Uterus (tissue), 4 donors: ENCODE measurements around the gene ANXA4. TPM values are rescaled to one million over a fixed set of nuclear protein-coding genes. Genes with fewer than 3 reads are reported as not detected.

Experiments used
- DNase-seq, 2 donors: peaks; one replicate each; pipeline ENCODE4 v3.0.0-alpha.2; 2019 to 2020
- H3K27ac ChIP-seq, 2 donors: fragments of 200-600 bp; sonication (generic); 1 replicate in 1 of 2; 2 replicates in 1 of 2; pipeline ENCODE4 v1.5.1; 2016 to 2018
- H3K27me3 ChIP-seq, 2 donors: fragments of 200-600 bp; sonication (generic); one replicate each; pipeline ENCODE4 v1.5.1; 2018 to 2019; ENCODE audit warnings: control low read depth in 1 of 2
- H3K36me3 ChIP-seq, 2 donors: fragments of 200-600 bp; sonication (generic); one replicate each; pipeline ENCODE4 v1.5.1; 2019; ENCODE audit warnings: control low read depth in 1 of 2
- H3K4me1 ChIP-seq, 2 donors: fragments of 200-600 bp; sonication (generic); one replicate each; pipeline ENCODE4 v1.5.1; 2018 to 2019; ENCODE audit warnings: control low read depth in 1 of 2
- H3K4me3 ChIP-seq, 2 donors: fragments of 200-600 bp; sonication (generic); 1 replicate in 1 of 2; 2 replicates in 1 of 2; pipeline ENCODE4 v1.5.1; 2018 to 2019; ENCODE audit warnings: mild to moderate bottlenecking in 1 of 2
- H3K9me3 ChIP-seq, 2 donors: fragments of 200-600 bp; sonication (generic); one replicate each; pipeline ENCODE4 v1.5.1; 2019; ENCODE audit warnings: control low read depth in 1 of 2
- POLR2A ChIP-seq, 2 donors: fragments of 450-650 bp; IDR thresholded peaks; one replicate each; pipeline ENCODE4 v1.6.1; 2016; ENCODE audit warnings: antibody characterized with exemption in 2 of 2, mild to moderate bottlenecking in 1 of 2, moderate library complexity in 1 of 2
- intact Hi-C: fragments of 100-400 bp; cut with DNase I; formaldehyde crosslinking; loops from one replicate; pipeline ENCODE4 v1.15.1; 2023; ENCODE audit warnings: low total_unique reads
- total RNA-seq, 4 donors: library from RNA; depleted of rRNA in 3 of 4; stranded (reverse); fragments of >200 nt in 3 of 4; gene quantifications; one replicate each; pipeline versions ENCODE4 v1.1.0 to v1.2.4, GENCODE V29; 2014 to 2023
- TF ChIP-seq, protein P1 (sequence below), 4 experiments: fragments of 200-600 bp in 2 of 4; fragments of 450-650 bp in 2 of 4; sonication (generic) in 2 of 4; IDR thresholded peaks; one replicate each; pipeline ENCODE4 v1.5.1; 2016 to 2019; ENCODE audit warnings: antibody characterized with exemption in 4 of 4, mild to moderate bottlenecking in 2 of 4, moderate library complexity in 1 of 4
- donor health status: DM: yes; HTN: yes; CAD: no.

The ANXA4 gene
- total RNA-seq, 4 donors from 2014 or later = 17.4 to 78.5 (median 32.4) TPM

- intact Hi-C loops = no loop called here
- no peaks in the 10 kb centered on the region for H3K36me3 ChIP-seq
- no peaks in the 10 kb centered on the region for H3K9me3 ChIP-seq
- TF ChIP-seq POLR2A (IDR thresholded peaks at IDR 0.05) = no peak
- TF ChIP-seq, protein P1, sequence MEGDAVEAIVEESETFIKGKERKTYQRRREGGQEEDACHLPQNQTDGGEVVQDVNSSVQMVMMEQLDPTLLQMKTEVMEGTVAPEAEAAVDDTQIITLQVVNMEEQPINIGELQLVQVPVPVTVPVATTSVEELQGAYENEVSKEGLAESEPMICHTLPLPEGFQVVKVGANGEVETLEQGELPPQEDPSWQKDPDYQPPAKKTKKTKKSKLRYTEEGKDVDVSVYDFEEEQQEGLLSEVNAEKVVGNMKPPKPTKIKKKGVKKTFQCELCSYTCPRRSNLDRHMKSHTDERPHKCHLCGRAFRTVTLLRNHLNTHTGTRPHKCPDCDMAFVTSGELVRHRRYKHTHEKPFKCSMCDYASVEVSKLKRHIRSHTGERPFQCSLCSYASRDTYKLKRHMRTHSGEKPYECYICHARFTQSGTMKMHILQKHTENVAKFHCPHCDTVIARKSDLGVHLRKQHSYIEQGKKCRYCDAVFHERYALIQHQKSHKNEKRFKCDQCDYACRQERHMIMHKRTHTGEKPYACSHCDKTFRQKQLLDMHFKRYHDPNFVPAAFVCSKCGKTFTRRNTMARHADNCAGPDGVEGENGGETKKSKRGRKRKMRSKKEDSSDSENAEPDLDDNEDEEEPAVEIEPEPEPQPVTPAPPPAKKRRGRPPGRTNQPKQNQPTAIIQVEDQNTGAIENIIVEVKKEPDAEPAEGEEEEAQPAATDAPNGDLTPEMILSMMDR (IDR thresholded peaks at IDR 0.05) = no peak
- H3K27me3 ChIP-seq = no peaks in the 10 kb centered on the region
- peak in 1 of 2 donors; percentile 40 for DNase-seq
- no peaks in the 10 kb centered on the region for H3K4me1 ChIP-seq
- H3K27ac ChIP-seq = peak overlapping the region; percentile 62 to 87
- H3K4me3 ChIP-seq = no peak overlapping the region
These were observed 46.8 kb upstream of the ANXA4 start for GRCh38 chr2:69694894-69695849.

DNA sequence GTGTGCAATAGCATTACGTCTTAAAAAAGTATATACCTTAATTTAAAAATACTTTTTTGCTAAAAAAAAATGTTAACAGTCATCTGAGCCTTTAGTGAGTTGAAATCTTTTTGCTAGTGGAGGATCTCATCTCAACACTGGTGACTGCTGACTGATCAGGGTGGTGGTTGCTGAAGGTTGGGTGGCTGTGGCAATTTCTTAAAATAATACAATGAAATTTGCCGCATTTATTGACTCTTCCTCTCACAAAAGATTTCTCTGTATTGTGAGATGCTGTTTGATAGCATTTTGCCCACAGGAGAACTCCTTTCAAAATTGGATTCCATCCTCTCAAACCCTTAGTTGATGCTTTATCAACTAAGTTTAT, 46.1 kb upstream of the ANXA4 start:
- no peaks in the 10 kb centered on the region for H3K27me3 ChIP-seq
- intact Hi-C loops = no loop called here
- DNase-seq = no peak
- H3K27ac ChIP-seq = peak overlapping the region; percentile 62 to 87
- no peaks in the 10 kb centered on the region for H3K4me1 ChIP-seq
- H3K36me3 ChIP-seq = no peaks in the 10 kb centered on the region
- TF ChIP-seq, protein P1 (IDR thresholded peaks at IDR 0.05) = no peak
- no peak for TF ChIP-seq POLR2A (IDR thresholded peaks at IDR 0.05)
- no peaks in the 10 kb centered on the region for H3K9me3 ChIP-seq
- no peak overlapping the region for H3K4me3 ChIP-seq

- TF ChIP-seq, protein P1 (IDR thresholded peaks at IDR 0.05) = no peak
- no peak for TF ChIP-seq POLR2A (IDR thresholded peaks at IDR 0.05)
- Histone ChIP-seq H3K4me3 (no peak overlapping the region), H3K36me3 (no peaks in the 10 kb centered on the region), H3K9me3 (no peaks in the 10 kb centered on the region), H3K4me1 (no peaks in the 10 kb centered on the region), H3K27me3 (no peaks in the 10 kb centered on the region), H3K27ac (no peak overlapping the region)
- DNase-seq = no peak
- intact Hi-C loops = no loop called here
These were observed 41.6 kb upstream of the ANXA4 start for GRCh38 chr2:69700381-69700780.

DNA sequence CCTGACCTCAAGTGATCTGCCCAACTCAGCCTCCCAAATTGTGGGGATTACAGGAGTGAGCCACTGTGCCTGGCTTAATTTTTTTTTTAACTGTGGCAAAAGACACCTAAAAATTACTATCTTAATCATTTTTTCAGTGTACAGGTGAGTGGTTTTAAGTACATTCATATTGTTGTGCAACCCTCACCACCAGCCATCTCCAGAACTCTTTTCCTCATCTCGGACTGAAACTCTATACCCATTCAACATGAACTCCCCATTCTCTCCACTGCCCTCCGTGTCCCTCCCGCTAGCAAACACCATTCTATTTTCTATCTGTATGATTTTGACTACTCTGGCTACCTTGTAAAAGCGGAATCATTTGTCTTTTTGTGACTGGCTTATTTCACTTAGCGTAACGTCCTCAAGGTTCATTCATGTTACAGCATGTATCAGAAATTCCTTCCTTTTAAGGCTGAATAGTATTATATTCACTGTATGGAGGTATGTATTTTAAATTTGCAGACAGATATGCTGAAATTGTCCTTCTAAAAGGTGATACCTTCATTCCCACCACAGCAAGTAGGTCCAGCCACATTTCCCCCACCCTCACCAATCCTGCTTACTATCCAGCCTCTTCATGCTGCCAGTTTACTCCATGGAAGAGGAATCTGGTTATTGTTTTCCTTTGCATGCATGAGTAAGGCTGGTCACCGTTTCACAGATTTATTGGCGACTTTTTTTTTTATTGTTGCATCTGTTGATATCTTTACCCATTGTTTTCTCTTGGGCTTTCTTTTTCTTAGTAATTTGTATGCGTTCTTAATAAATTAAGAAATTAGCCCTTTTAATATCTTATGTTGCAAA, 40.6 kb upstream of the ANXA4 start:
- Histone ChIP-seq H3K27ac (no peak overlapping the region), H3K36me3 (no peaks in the 10 kb centered on the region), H3K27me3 (no peaks in the 10 kb centered on the region), H3K4me3 (no peak overlapping the region), H3K4me1 (no peaks in the 10 kb centered on the region), H3K9me3 (no peaks in the 10 kb centered on the region)
- no peak for TF ChIP-seq POLR2A (IDR thresholded peaks at IDR 0.05)
- TF ChIP-seq, protein P1 (IDR thresholded peaks at IDR 0.05) = no peak
- intact Hi-C loops = no loop called here
- no peak for DNase-seq

DNA sequence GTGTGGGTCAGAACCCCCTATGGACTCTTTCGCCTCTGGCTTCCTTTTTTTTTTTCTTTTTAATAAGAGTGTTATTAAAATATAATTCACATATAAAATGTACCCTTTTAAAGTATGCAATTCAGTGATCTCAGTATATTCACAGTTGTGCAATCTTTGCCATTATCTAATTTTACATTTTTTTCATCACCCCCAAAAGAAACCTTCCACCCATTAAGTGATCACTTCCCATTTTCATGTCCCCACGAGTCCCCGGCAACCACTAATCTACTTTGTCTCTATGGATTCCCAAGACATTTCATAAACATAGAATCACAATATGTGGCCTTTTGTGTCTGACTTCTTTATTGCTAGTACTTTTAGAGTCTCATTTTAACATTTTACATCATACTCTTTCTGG, 38.7 kb upstream of the ANXA4 start:
- Histone ChIP-seq H3K4me3 (no peak overlapping the region), H3K27me3 (no peaks in the 10 kb centered on the region), H3K36me3 (no peaks in the 10 kb centered on the region), H3K27ac (no peak overlapping the region), H3K9me3 (no peaks in the 10 kb centered on the region), H3K4me1 (no peaks in the 10 kb centered on the region)
- no peak for DNase-seq
- TF ChIP-seq, protein P1 (IDR thresholded peaks at IDR 0.05) = no peak
- TF ChIP-seq POLR2A (IDR thresholded peaks at IDR 0.05) = no peak
- intact Hi-C loops = no loop called here
